Measurements from ENCODE around the gene PSMD1.

The PSMD1 gene

DNA sequence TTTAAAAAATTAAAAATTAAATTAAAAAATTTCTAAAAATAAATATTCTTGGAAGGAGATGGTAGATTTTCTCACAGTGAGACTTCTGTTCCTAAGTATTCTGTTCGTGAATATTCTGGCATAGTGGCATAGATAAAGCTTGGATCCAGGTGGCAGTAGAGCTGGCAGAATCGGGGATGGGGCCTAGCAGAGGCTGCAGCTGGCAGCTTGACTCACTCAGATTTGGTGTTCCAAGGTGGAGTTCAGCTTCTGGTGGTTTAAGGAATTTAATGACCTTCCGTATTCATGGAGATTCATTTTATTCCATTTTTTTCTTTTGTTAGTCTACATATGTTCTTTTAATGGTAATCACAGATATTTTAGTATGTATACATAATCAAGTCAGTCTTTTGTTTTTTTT, 161.7 kb downstream of the PSMD1 start:
- Histone ChIP-seq H3K9me3 (ENCODE audit: insufficient read depth, low read length, severe bottlenecking) (no peaks in the 10 kb centered on the region), H3K4me2 (ENCODE audit: insufficient read depth, low read length) (no peak overlapping the region), H3K27me3 (ENCODE audit: insufficient read depth, low read length, poor library complexity) (no peaks in the 10 kb centered on the region), H2AFZ (ENCODE audit: low read depth, low read length) (no peak overlapping the region), H3K4me3 (ENCODE audit: low read depth in 1 of 2, low read length in 2 of 2) (no peak overlapping the region), H4K20me1 (ENCODE audit: insufficient read depth, low read length) (no peaks in the 10 kb centered on the region), H3K27ac (ENCODE audit: low read length) (no peak overlapping the region), H3K4me1 (ENCODE audit: insufficient read depth, low read length) (peaks cover 3% of the 10 kb centered on the region; the same call in 1 of the 2 replicates), H3K79me2 (ENCODE audit: insufficient read depth, low read length) (no peaks in the 10 kb centered on the region), H3K9ac (ENCODE audit: low read depth, low read length) (no peak overlapping the region), H3K36me3 (ENCODE audit: insufficient read depth, low read length) (no peaks in the 10 kb centered on the region)
- no peak for TF ChIP-seq EZH2 (IDR thresholded peaks at IDR 0.05; ENCODE audit: borderline replicate concordance, low read depth, low read length, severe bottlenecking)
- TF ChIP-seq, protein P1, sequence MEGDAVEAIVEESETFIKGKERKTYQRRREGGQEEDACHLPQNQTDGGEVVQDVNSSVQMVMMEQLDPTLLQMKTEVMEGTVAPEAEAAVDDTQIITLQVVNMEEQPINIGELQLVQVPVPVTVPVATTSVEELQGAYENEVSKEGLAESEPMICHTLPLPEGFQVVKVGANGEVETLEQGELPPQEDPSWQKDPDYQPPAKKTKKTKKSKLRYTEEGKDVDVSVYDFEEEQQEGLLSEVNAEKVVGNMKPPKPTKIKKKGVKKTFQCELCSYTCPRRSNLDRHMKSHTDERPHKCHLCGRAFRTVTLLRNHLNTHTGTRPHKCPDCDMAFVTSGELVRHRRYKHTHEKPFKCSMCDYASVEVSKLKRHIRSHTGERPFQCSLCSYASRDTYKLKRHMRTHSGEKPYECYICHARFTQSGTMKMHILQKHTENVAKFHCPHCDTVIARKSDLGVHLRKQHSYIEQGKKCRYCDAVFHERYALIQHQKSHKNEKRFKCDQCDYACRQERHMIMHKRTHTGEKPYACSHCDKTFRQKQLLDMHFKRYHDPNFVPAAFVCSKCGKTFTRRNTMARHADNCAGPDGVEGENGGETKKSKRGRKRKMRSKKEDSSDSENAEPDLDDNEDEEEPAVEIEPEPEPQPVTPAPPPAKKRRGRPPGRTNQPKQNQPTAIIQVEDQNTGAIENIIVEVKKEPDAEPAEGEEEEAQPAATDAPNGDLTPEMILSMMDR (IDR thresholded peaks at IDR 0.05; ENCODE audit: borderline replicate concordance, extremely low read depth, low read length, poor library complexity, severe bottlenecking): no peak
- DNase-seq (no peak), ATAC-seq (ENCODE audit: insufficient read depth, low read depth) (no peak)

DNA sequence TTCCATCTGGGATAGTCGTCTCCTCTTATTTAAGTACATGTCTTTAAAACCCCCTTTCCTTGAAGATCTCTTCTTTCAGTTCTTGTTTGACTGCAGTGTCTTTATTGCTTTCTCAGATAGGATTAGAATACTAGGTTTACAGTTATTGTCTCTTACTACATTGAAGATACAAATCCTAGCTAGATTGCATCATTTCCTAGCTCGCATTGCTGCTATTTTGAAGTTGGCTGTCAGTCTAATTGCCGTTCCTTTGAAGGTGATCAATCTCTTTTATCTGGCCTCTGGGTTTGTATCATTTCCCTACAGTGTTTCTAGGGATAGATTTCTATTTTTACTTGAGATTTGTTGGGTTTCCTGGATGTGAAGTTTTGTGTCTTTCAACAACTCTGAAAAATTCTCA, 162.6 kb downstream of the PSMD1 start:
- H3K4me1 ChIP-seq (ENCODE audit: insufficient read depth, low read length): peaks cover 3% of the 10 kb centered on the region; the same call in 1 of the 2 replicates
- H4K20me1 ChIP-seq (ENCODE audit: insufficient read depth, low read length): no peaks in the 10 kb centered on the region
- no peak overlapping the region for H3K4me2 ChIP-seq (ENCODE audit: insufficient read depth, low read length)
- DNase-seq: no peak
- H3K4me3 ChIP-seq (ENCODE audit: low read depth in 1 of 2, low read length in 2 of 2): no peak overlapping the region
- no peak overlapping the region for H2AFZ ChIP-seq (ENCODE audit: low read depth, low read length)
- H3K9ac ChIP-seq (ENCODE audit: low read depth, low read length): no peak overlapping the region
- no peaks in the 10 kb centered on the region for H3K27me3 ChIP-seq (ENCODE audit: insufficient read depth, low read length, poor library complexity)
- 0 out of 3 replicates have a peak, but pooled peaks have one; percentile 37 for ATAC-seq (ENCODE audit: insufficient read depth, low read depth)
- H3K79me2 ChIP-seq (ENCODE audit: insufficient read depth, low read length): no peaks in the 10 kb centered on the region
- H3K9me3 ChIP-seq (ENCODE audit: insufficient read depth, low read length, severe bottlenecking): no peaks in the 10 kb centered on the region
- TF ChIP-seq EZH2 (IDR thresholded peaks at IDR 0.05; ENCODE audit: borderline replicate concordance, low read depth, low read length, severe bottlenecking): no peak
- TF ChIP-seq, protein P1 (IDR thresholded peaks at IDR 0.05; ENCODE audit: borderline replicate concordance, extremely low read depth, low read length, poor library complexity, severe bottlenecking): no peak
- H3K27ac ChIP-seq (ENCODE audit: low read length): no peak overlapping the region
- no peaks in the 10 kb centered on the region for H3K36me3 ChIP-seq (ENCODE audit: insufficient read depth, low read length)

DNA sequence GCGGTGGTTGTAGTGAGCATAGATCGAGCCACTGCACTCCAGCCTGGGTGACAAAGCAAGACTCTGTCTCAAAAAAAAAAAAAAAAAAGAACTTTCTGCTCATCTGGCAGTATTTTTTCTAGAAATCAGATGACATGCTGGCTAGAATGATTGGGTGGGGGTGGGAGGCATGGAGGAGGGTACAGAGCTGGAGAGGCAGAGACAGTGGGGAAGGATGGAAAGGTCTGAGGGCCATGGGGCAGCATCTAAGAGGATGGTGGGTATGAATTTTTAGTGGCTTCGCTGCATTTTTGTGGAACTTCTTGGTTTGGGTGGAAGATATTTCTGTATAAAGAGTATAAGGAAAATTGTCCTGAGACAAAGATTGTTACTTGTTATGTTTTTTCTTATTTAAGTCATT, 165.1 kb downstream of the PSMD1 start:
- Histone ChIP-seq H3K9ac (ENCODE audit: low read depth, low read length) (no peak overlapping the region), H3K9me3 (ENCODE audit: insufficient read depth, low read length, severe bottlenecking) (no peaks in the 10 kb centered on the region), H3K27me3 (ENCODE audit: insufficient read depth, low read length, poor library complexity) (no peaks in the 10 kb centered on the region), H3K36me3 (ENCODE audit: insufficient read depth, low read length) (no peaks in the 10 kb centered on the region), H3K4me1 (ENCODE audit: insufficient read depth, low read length) (peaks cover 3% of the 10 kb centered on the region; the same call in 1 of the 2 replicates), H3K4me3 (ENCODE audit: low read depth in 1 of 2, low read length in 2 of 2) (no peak overlapping the region), H3K27ac (ENCODE audit: low read length) (no peak overlapping the region), H3K4me2 (ENCODE audit: insufficient read depth, low read length) (no peak overlapping the region), H4K20me1 (ENCODE audit: insufficient read depth, low read length) (no peaks in the 10 kb centered on the region), H3K79me2 (ENCODE audit: insufficient read depth, low read length) (no peaks in the 10 kb centered on the region), H2AFZ (ENCODE audit: low read depth, low read length) (no peak overlapping the region)
- DNase-seq (no peak), ATAC-seq (ENCODE audit: insufficient read depth, low read depth) (no peak)
- TF ChIP-seq EZH2 (IDR thresholded peaks at IDR 0.05; ENCODE audit: borderline replicate concordance, low read depth, low read length, severe bottlenecking): no peak
- TF ChIP-seq, protein P1 (IDR thresholded peaks at IDR 0.05; ENCODE audit: borderline replicate concordance, extremely low read depth, low read length, poor library complexity, severe bottlenecking): no peak

Measured in DND-41 (cell line).